Germinal center (tissue), 1 donor: Measurements from ENCODE around the gene FXYD7.
A peak's percentile ranks its signal among the peaks of the same experiment; 100 is the strongest.
"Not testable (repeated sequence)": the region's sequence is repeated elsewhere in the genome, so short reads cannot be mapped to it uniquely, and the experiment has no call there.

Source experiments
- DNase-seq: peaks from one replicate; pipeline ENCODE4 v3.0.0; 2012; ENCODE audit warnings: mixed read lengths, low spot score

FXYD7 gene

DNA sequence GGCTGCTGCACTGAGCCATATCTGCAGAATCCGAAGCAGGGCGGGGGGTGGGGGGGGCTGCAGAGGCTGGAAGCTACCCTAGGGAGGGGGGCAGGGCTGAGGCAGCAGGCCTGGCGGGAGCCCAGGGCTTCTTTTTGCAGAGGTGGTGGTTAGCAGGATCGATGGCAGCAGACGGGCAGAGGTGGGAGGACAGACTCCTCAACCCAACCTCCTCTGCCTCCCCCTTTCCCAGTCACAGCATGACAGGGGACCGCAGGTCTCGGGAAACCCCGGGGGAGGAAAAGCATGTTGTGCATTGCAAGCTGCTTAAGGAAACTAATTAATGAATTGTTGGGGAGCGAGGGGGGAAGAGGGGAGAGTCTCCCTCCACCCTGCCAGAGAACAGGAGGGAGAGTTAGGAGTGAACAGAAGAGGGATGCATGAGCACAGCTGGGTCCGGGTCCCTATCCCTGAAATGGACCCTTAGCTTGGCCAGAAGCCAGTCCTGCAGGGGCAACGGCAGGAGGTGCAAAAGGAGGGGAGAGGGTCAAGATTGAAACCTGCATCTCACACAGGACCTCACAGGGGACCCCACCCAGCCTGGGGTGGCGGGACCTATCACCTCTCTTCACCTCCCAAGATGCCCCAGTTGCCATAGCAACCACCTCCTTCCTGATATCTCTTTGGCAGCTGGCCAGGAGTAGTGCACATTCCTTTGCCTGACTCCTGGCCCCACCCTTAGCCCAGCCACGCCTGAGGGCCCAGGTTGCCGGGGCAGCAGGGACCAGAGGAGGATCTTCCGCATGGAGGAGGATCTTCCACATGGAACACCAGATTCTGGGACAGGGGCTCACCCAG is 1.8 kb downstream of the FXYD7 start:
- no peak for DNase-seq

DNA sequence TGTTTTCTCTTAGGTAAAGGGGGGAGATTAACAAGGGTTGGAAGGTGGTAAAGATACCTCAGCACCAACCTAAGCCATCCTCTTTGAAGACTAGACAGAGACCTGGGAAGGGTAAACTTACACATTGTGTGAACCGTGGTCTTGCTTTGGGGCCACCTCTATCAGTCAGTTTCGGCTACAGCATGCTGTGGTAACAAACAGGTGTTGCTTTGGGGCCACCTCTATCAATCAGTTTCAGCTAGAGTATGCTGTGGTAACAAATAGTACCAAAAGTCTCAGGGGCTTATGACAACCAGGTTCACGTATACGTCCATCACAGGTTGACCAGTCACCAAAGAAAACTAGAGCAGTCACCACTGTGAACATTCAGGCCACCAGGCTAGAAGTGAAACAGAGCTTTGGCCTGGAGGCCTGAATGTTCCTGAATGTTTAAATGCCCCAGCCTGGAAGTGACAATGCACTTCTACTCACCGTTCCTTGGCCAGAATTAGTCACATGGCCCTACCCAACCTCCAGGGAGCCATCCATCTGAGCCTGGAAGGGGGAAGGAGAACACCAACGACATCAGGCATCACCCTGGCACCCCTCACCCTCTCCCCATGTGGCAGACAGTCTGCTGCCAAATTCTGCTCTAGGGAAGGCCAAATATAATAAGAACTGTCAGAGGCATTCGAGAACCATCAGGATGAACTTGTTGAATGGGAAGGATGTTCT is 3.8 kb downstream of the FXYD7 start:
- DNase-seq: no peak

DNA sequence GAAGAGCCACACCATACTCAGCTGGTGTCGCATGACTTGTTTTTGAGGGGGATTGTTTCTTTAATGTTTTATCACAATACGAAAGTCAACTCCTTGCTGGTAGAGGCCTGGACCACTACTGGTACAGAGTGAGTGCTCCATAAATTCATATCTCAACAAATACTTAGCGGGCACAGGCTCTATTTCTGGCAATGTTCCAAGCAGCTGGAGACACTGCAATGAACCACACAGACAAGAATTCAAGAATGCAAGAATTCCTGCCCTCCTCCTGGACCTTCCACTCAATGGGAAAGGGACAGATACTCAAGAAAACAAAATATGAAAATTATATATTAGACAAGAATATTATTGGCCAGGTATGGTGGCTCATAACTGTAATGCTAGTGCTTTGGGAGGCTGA is 6.4 kb downstream of the FXYD7 start:
- no peak for DNase-seq

- DNase-seq: no peak
These were observed 7.4 kb downstream of the FXYD7 start for GRCh38 chr19:35150445-35150844.

- DNase-seq: no peak
These were observed 8.4 kb downstream of the FXYD7 start for GRCh38 chr19:35151273-35152065.

- DNase-seq: not testable (repeated sequence)
These were observed 10.1 kb downstream of the FXYD7 start for GRCh38 chr19:35153129-35153522.

- DNase-seq: peak; percentile 84
These were observed 10.9 kb downstream of the FXYD7 start for GRCh38 chr19:35153701-35154524.

DNA sequence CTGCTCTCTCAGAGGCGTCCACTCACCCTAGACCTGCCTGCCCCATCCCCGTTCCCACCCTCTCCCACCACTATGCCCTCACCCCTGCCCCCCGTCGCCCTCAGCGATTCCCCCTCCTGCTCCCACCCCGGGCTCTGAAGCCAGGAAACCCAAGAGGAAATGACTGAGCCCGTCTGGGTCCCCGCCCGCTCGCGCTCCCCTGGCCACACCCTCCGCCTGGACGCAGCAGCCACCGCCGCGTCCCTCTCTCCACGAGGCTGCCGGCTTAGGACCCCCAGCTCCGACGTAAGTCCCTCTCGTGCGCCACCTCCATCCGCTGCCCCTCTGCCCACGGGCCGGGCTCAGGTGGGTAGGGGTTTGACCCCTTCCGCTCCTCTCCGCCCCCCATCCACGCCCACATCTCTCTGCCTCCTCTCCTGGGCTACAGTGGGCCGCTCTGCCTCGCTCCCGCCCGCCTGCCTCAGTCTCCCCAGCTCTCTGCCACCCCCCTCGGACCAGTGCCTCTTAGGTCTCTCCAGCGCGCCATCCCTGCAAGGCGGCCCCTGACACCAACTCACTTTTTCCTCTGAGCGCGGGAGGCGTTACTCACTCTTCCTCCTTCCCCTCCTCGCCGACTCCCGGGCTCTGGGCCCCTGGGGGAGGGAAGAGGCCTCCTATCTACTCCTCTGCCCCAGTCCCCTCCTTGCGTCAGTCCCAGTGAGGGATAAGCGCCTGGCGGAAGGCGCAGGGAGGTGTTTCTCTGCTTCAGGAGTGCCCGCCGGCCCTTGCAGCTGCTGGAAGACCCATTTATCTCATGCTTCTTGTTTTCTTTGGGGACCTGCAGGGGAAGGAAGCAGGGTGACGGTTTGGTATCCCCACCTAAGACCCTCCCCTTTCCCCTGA is 11.7 kb downstream of the FXYD7 start, which contains the start of gene FXYD5:
TSS of gene FXYD5 (plus strand) at position 211 of the 882 bp plus-strand sequence. CDS start 816 bp downstream, outside the sequence.
- DNase-seq: peak; percentile 71

GRCh38 chr19:35155441-35155840 is 12.4 kb downstream of the FXYD7 start:
- peak; percentile 46 for DNase-seq

- DNase-seq: no peak
These were observed 13.1 kb downstream of the FXYD7 start for GRCh38 chr19:35155981-35156672.

GRCh38 chr19:35156673-35157014 is 13.6 kb downstream of the FXYD7 start:
- no peak for DNase-seq

- no peak for DNase-seq
These were observed 14.4 kb downstream of the FXYD7 start for GRCh38 chr19:35157431-35157830.

GRCh38 chr19:35159606-35160005 is 16.6 kb downstream of the FXYD7 start:
- no peak for DNase-seq

- DNase-seq: no peak
These were observed 17.8 kb downstream of the FXYD7 start for GRCh38 chr19:35160629-35161433.

DNA sequence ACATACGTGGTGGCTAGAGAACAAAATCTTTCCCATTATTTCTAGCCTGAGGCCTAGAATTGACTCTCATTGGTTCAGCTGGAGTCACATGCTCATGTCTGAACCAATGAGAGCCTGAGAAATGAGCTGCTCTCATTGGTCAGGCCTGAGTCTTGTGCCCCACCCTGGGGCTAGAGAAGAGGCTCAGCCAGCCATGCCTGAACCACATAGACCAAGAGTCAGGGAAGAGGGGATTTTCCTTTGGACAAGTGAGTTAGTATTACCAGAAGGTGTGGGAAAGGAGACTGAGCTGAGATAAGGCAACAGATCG is 18.3 kb downstream of the FXYD7 start:
- DNase-seq: no peak

DNA sequence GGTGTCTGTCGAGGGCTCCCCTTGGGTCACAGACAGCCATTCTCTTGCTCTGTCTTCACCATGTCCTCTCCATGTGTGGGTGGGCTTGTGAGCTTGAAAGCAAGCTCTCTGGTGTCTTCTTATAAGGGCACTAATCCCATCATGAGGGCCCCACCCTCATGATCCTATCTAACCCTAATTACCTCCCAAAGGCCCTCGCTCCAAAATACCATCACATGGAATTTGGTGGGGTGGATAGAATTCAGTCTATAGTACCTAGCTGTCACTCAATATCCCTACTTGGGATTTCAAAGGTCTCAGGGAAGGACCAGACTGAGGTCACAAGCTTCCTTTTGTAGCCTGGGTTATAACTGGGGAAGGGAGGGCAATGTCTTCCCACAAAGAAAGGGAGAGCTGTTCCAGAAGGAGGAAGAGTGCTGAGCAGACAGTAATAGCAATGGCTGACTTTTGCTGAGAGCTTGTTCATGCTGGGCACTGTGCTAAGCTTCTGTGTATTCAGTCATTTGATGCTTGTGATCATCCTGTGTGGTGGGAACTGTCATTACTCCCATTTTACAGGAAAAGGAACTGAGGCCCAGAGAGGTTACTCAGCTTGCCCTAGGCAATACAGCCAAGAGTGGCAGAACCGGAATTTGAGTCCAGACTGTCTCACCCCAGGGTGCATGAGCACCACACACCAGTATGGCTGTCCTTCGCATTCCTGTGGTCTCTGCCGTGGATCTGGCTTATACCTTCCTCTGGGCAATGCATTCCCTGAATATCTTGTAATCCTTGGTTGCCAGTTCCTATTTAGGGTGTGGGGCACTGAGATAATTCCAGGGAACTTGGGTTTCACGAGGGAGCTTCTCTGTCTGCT is 19.6 kb downstream of the FXYD7 start:
- DNase-seq: no peak

- no peak for DNase-seq
These were observed 21.4 kb downstream of the FXYD7 start for GRCh38 chr19:35164418-35164817.
